GM13977 (cell line): Measurements from ENCODE around the gene CPNE5.

Source experiments
- DNase-seq: peaks from one replicate; pipeline ENCODE4 v3.0.0; 2012; ENCODE audit warnings: low spot score
- CTCF ChIP-seq: IDR thresholded peaks from 2 replicates; pipeline ENCODE4 v1.5.1; 2012; ENCODE audit warnings: mild to moderate bottlenecking, control low read depth; ENCODE audit not compliant: insufficient read depth; ENCODE audit errors: extremely low read depth, missing control alignments
- in situ Hi-C: fragments of 300-500 bp; cut with MboI; formaldehyde crosslinking; loops from one replicate; pipeline ENCODE4 v1.12.0; 2022; ENCODE audit warnings: low sequenced_read_pairs, low pct_unique_long_range_greater_than_20kb, mixed read lengths, inconsistent platforms; ENCODE audit not compliant: unreplicated experiment

The CPNE5 gene

GRCh38 chr6:36691612-36692011 lies 147.6 kb downstream of the CPNE5 start:
- in situ Hi-C loops: no loop called here
- DNase-seq: no peak
- TF ChIP-seq CTCF: no peak

GRCh38 chr6:36691011-36691410 lies 148.2 kb downstream of the CPNE5 start:
- no peak for TF ChIP-seq CTCF
- DNase-seq: no peak
- in situ Hi-C loops: no loop called here
